Choroid plexus epithelial cell (primary cell): ENCODE data around the gene PRKN.
A peak's percentile ranks its signal among the peaks of the same experiment; 100 is the strongest.

Source experiments
- DNase-seq: peaks from one replicate; pipeline ENCODE4 v3.0.0-alpha.2; 2010; ENCODE audit warnings: low read depth
- H3K4me3 ChIP-seq: 2 replicates; pipeline ENCODE4 v1.5.1; 2011; ENCODE audit warnings: low read depth, mild to moderate bottlenecking, control low read depth, low read length, moderate library complexity
- CTCF ChIP-seq: conservative IDR thresholded peaks from 2 replicates; pipeline ENCODE4 v1.5.1; 2011; ENCODE audit warnings: low read depth, mild to moderate bottlenecking, control low read depth, inconsistent platforms, low read length, moderate library complexity

PRKN gene

GRCh38 chr6:161300823-161301222 lies 1426.7 kb downstream of the PRKN start:
- no peak overlapping the region for H3K4me3 ChIP-seq
- DNase-seq = peak; percentile 22
- TF ChIP-seq CTCF = no peak

GRCh38 chr6:161299726-161300125 lies 1427.8 kb downstream of the PRKN start:
- no peak for DNase-seq
- H3K4me3 ChIP-seq = no peak overlapping the region
- no peak for TF ChIP-seq CTCF
